GM12878 (cell line): Measurements from ENCODE around the gene TNK2. TPM values are rescaled to one million over a fixed set of nuclear protein-coding genes. Genes with fewer than 3 reads are reported as not detected.

Experiments used
- ATAC-seq: fragments of 200-7000 bp; cut with Tn5 transposase; 3 replicates; pipeline ENCODE4 v1.9.1; 2020; ENCODE audit warnings: mild to moderate bottlenecking, moderate library complexity
- BruUV-seq: library from RNA; stranded (reverse); fragments of 400-500 nt; replicated peaks from 2 replicates; lab custom pipeline; 2021; lab: Mats Ljungman, UMichigan
- CTCF ChIA-PET: fragments of 300-600 bp; sonication (Branson Sonifier 250); formaldehyde crosslinking; extraction: SDS; loops from one replicate; lab custom pipeline; 2021; ENCODE audit warnings: inconsistent platforms; lab: Yijun Ruan, JAX
- POLR2A ChIA-PET: fragments of 350-600 bp; formaldehyde crosslinking; extraction: SDS; loops from one replicate; lab custom pipeline; 2021; ENCODE audit warnings: inconsistent platforms; lab: Charles Lee
- RAD21 ChIA-PET: fragments of 300-600 bp; sonication (Branson Sonifier 250); formaldehyde crosslinking; loops from one replicate; lab custom pipeline; 2023; ENCODE audit warnings: antibody characterized with exemption; ENCODE audit not compliant: unreplicated experiment; lab: Charles Lee
- SMC1A ChIA-PET: fragments of 300-600 bp; sonication (Branson Sonifier 250); formaldehyde crosslinking; loops from one replicate; lab custom pipeline; 2023; ENCODE audit not compliant: unreplicated experiment, uncharacterized antibody; lab: Charles Lee
- DNase-seq: peaks from one replicate; pipeline ENCODE4 v3.0.0-alpha.2; 2011; ENCODE audit warnings: low read depth, low spot score
- FAIRE-seq: peaks from 3 replicates; lab custom pipeline; 2011; peaks lifted over from hg19 to GRCh38; lab: Jason Lieb, UNC
- H2AFZ ChIP-seq: 2 replicates; pipeline ENCODE4 v1.6.0; 2011; ENCODE audit warnings: low read depth, low read length, control low read depth; ENCODE audit not compliant: control insufficient read depth
- H3K27ac ChIP-seq: 2 replicates; pipeline ENCODE4 v1.5.1; 2011; ENCODE audit warnings: control low read depth; ENCODE audit not compliant: control insufficient read depth, insufficient read depth
- H3K27me3 ChIP-seq, 2 experiments: replicated peaks in 1 of 2; 2 replicates each; pipeline versions ENCODE4 v1.6.0 to v1.6.1; 2011; ENCODE audit warnings: low read length in 1 of 2; ENCODE audit not compliant: control insufficient read depth in 2 of 2, insufficient read depth in 2 of 2
- H3K36me3 ChIP-seq, 2 experiments: 2 replicates each; pipeline ENCODE4 v1.5.1; 2011; ENCODE audit warnings: low read length in 1 of 2; ENCODE audit not compliant: control insufficient read depth in 2 of 2, insufficient read depth in 2 of 2
- H3K4me1 ChIP-seq: 2 replicates; pipeline ENCODE4 v1.6.1; 2011; ENCODE audit warnings: mild to moderate bottlenecking, low read length, moderate library complexity, mixed read lengths; ENCODE audit not compliant: control insufficient read depth, insufficient read depth
- H3K4me2 ChIP-seq: 2 replicates; pipeline ENCODE4 v1.6.0; 2011; ENCODE audit warnings: control low read depth; ENCODE audit not compliant: control insufficient read depth, insufficient read depth
- H3K4me3 ChIP-seq: fragments of 200-600 bp; sonication (generic); 2 replicates; pipeline ENCODE4 v1.5.1; 2016
- H3K79me2 ChIP-seq: 2 replicates; pipeline ENCODE4 v1.6.0; 2011; ENCODE audit warnings: low read length; ENCODE audit not compliant: control insufficient read depth, insufficient read depth
- H3K9ac ChIP-seq: 2 replicates; pipeline ENCODE4 v1.8.0; 2011; ENCODE audit warnings: low read length, control low read depth, mixed read lengths; ENCODE audit not compliant: control insufficient read depth, insufficient read depth
- H3K9me3 ChIP-seq: replicated peaks from 3 replicates; pipeline ENCODE4 v1.5.1; 2011; ENCODE audit warnings: mild to moderate bottlenecking, low read length; ENCODE audit not compliant: control insufficient read depth, insufficient read depth
- H4K20me1 ChIP-seq: 2 replicates; pipeline ENCODE4 v1.6.0; 2011; ENCODE audit not compliant: control insufficient read depth, insufficient read depth
- E2F8 ChIP-seq: fragments of 450-650 bp; IDR thresholded peaks from 2 replicates; pipeline ENCODE4 v1.6.1; 2018; ENCODE audit warnings: mild to moderate bottlenecking, low read depth, moderate library complexity; ENCODE audit not compliant: partially characterized antibody
- ZBED1 ChIP-seq: IDR thresholded peaks from 2 replicates; pipeline ENCODE4 v1.6.1; 2016; ENCODE audit warnings: borderline replicate concordance
- ZNF384 ChIP-seq: IDR thresholded peaks from 2 replicates; pipeline ENCODE4 v1.6.1; 2012; ENCODE audit warnings: low read depth, mild to moderate bottlenecking, low read length, improper control_type of control experiment, borderline replicate concordance
- WGBS: methylation state at CpG from one replicate; pipeline ENCODE4 v1.1.6; 2016; ENCODE audit warnings: low lambda C conversion rate; ENCODE audit not compliant: insufficient replicate concordance, insufficient coverage; ENCODE audit errors: missing lambda C conversion rate; 5-methylcytosine and 5-hydroxymethylcytosine counted together
- in situ Hi-C: fragments of 300-500 bp; cut with MboI; formaldehyde crosslinking; loops from 9 replicates; pipeline ENCODE4 v1.14.3; 2018; ENCODE audit warnings: mixed read lengths
- intact Hi-C: fragments of 100-400 bp; cut with micrococcal nuclease; formaldehyde crosslinking; loops from one replicate; pipeline ENCODE4 v1.14.2; 2022; ENCODE audit not compliant: unreplicated experiment
- polyA plus RNA-seq, 11 experiments: library from polyadenylated mRNA; depleted of rRNA in 4 of 11; unstranded in 6 of 11; stranded (reverse) in 5 of 11; fragments of >200 nt; fragmentation: Nextera tagmentation in 4 of 11; fragmentation: Illumina TruSeq in 1 of 11; extraction: Ambion mirVana in 4 of 11; extraction: Trizol in 1 of 11; gene quantifications; 1 replicate in 1 of 11; 2 replicates in 10 of 11; pipeline versions ENCODE4 v1.2.1 to v1.2.3, GENCODE V29; 2011 to 2016; ENCODE audit warnings: inconsistent platforms in 2 of 11, missing spikeins in 2 of 11, low read depth in 1 of 11
- total RNA-seq, 4 experiments: library from RNA; depleted of rRNA in 3 of 4; stranded (reverse); fragments of >200 nt in 3 of 4; fragmentation: Illumina TruSeq in 1 of 4; extraction: Trizol in 1 of 4; gene quantifications; 2 replicates each; pipeline versions ENCODE4 v1.2.1 to v1.2.3, GENCODE V29; 2013 to 2021

The TNK2 gene
- total and polyA plus RNA-seq, 10 of the 15 experiments (the other 5 are each of a cell fraction or from before 2014, with no cell fraction given): 0.13 to 47.8 (median 10.8) TPM

- H3K27me3 ChIP-seq: no peaks in the 10 kb centered on the region
- no peaks in the 10 kb centered on the region for H3K4me1 ChIP-seq
- DNase-seq (no peak), FAIRE-seq (no peak), ATAC-seq (no peak)
- ChIA-PET SMC1A (no interaction called here), POLR2A (no interaction called here), RAD21 (no interaction called here), CTCF (no interaction called here)
- no peak overlapping the region for H3K4me3 ChIP-seq
- no peaks in the 10 kb centered on the region for H3K79me2 ChIP-seq
- no peaks in the 10 kb centered on the region for H3K9me3 ChIP-seq
- TF ChIP-seq ZBED1 (no peak), ZNF384 (no peak), E2F8 (no peak)
- no TSS peak for BruUV-seq
- no peak overlapping the region for H3K9ac ChIP-seq
- H4K20me1 ChIP-seq: no peaks in the 10 kb centered on the region; the same call in 1 of the 2 replicates
- no peak overlapping the region for H3K27ac ChIP-seq
- 90% methylated on average over 15 of the region's 15 CpGs for WGBS
- H2AFZ ChIP-seq: no peak overlapping the region
- in situ Hi-C loops (no loop called here), intact Hi-C loops (no loop called here)
- H3K4me2 ChIP-seq: no peak overlapping the region
- H3K36me3 ChIP-seq: peaks cover 4 to 16% of the 10 kb centered on the region in 2 experiments; a peak in 3 of 4 replicates
Observed at GRCh38 chr3:195877767-195878423, 30.5 kb downstream of the TNK2 start.
